ENCODE results near the gene TAB2. TPM values are rescaled to one million over a fixed set of nuclear protein-coding genes. Genes with fewer than 3 reads are reported as not detected.

TAB2 gene
- total RNA-seq, 1 experiment from 2014 or later, result 45.8 TPM

- Histone ChIP-seq H3K27ac (no peak overlapping the region), H3F3A (ENCODE audit: insufficient read depth, low read depth) (peaks cover 2% of the 10 kb centered on the region; the same call in 1 of the 2 replicates), H4K20me1 (ENCODE audit: insufficient read depth) (peaks cover 8% of the 10 kb centered on the region; the same call in 1 of the 2 replicates), H3K4me1 (replicated peaks; ENCODE audit: insufficient read depth) (no peaks in the 10 kb centered on the region), H3K4me2 (no peak overlapping the region), H3K9me2 (ENCODE audit: insufficient read depth) (no peaks in the 10 kb centered on the region), H3K79me2 (ENCODE audit: low read depth) (peaks cover 72% of the 10 kb centered on the region), H2AFZ (no peak overlapping the region), H3K36me3 (ENCODE audit: low read depth) (peaks cover 18% of the 10 kb centered on the region), H3K9me3 (ENCODE audit: insufficient read depth, low read depth) (no peaks in the 10 kb centered on the region), H3K27me3 (ENCODE audit: insufficient read depth, low read depth) (no peaks in the 10 kb centered on the region), H3K4me3 (no peak overlapping the region)
- intact Hi-C loops (cut with micrococcal nuclease; ENCODE audit: unreplicated experiment), result no loop called here
- ChIA-PET CTCF (no interaction called here), POLR2A (ENCODE audit: unreplicated experiment) (no interaction called here)
- DNase-seq, result no peak
- no peak for TF ChIP-seq EZH2 (IDR thresholded peaks at IDR 0.05; ENCODE audit: low read depth)
- TF ChIP-seq, protein P1, sequence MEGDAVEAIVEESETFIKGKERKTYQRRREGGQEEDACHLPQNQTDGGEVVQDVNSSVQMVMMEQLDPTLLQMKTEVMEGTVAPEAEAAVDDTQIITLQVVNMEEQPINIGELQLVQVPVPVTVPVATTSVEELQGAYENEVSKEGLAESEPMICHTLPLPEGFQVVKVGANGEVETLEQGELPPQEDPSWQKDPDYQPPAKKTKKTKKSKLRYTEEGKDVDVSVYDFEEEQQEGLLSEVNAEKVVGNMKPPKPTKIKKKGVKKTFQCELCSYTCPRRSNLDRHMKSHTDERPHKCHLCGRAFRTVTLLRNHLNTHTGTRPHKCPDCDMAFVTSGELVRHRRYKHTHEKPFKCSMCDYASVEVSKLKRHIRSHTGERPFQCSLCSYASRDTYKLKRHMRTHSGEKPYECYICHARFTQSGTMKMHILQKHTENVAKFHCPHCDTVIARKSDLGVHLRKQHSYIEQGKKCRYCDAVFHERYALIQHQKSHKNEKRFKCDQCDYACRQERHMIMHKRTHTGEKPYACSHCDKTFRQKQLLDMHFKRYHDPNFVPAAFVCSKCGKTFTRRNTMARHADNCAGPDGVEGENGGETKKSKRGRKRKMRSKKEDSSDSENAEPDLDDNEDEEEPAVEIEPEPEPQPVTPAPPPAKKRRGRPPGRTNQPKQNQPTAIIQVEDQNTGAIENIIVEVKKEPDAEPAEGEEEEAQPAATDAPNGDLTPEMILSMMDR (conservative IDR thresholded peaks at IDR 0.05), result no peak
- BruUV-seq (replicated peaks), result no TSS peak
These were observed 54.5 kb downstream of the TAB2 start for GRCh38 chr6:149372062-149372461.

DNA sequence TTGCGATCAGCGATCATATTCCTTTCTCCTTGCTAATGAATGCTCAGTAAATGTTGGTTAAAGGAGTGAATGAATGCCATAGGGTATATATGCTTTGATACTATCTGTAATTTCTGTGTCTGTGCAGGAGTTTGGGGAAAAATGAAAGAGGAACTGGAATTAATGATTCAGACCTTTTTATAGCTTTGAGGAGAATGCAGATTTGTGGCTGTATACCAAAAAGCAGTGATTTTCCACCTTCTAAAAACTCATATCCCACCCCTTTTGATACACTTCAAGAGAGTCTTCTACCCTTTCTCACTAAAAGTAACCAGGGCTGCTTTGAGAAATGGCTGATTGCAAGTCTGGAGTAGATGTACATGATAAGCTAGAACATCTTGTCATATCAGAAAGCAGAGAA lies 56.0 kb downstream of the TAB2 start:
- ChIA-PET POLR2A (ENCODE audit: unreplicated experiment) (no interaction called here), CTCF (interaction anchor here (0.6 kb wide), 1 partner anchor 305 kb away, joined by 3 read pairs; no protein-coding TSS in a partner anchor)
- no TSS peak for BruUV-seq (replicated peaks)
- H3K9me3 ChIP-seq (ENCODE audit: insufficient read depth, low read depth), result no peaks in the 10 kb centered on the region
- H3K4me1 ChIP-seq (replicated peaks; ENCODE audit: insufficient read depth), result no peaks in the 10 kb centered on the region
- no peaks in the 10 kb centered on the region for H3F3A ChIP-seq (ENCODE audit: insufficient read depth, low read depth)
- peaks cover 24% of the 10 kb centered on the region for H3K36me3 ChIP-seq (ENCODE audit: low read depth)
- H2AFZ ChIP-seq, result no peak overlapping the region
- H3K4me3 ChIP-seq, result no peak overlapping the region
- no peak overlapping the region for H3K4me2 ChIP-seq
- TF ChIP-seq, protein P1 (conservative IDR thresholded peaks at IDR 0.05), result no peak
- no peaks in the 10 kb centered on the region for H3K9me2 ChIP-seq (ENCODE audit: insufficient read depth)
- H4K20me1 ChIP-seq (ENCODE audit: insufficient read depth), result peaks cover 8% of the 10 kb centered on the region; the same call in 1 of the 2 replicates
- no peak for DNase-seq
- H3K79me2 ChIP-seq (ENCODE audit: low read depth), result peaks cover 57% of the 10 kb centered on the region
- H3K27ac ChIP-seq, result no peak overlapping the region
- H3K27me3 ChIP-seq (ENCODE audit: insufficient read depth, low read depth), result no peaks in the 10 kb centered on the region
- intact Hi-C loops (cut with micrococcal nuclease; ENCODE audit: unreplicated experiment), result no loop called here

DNA sequence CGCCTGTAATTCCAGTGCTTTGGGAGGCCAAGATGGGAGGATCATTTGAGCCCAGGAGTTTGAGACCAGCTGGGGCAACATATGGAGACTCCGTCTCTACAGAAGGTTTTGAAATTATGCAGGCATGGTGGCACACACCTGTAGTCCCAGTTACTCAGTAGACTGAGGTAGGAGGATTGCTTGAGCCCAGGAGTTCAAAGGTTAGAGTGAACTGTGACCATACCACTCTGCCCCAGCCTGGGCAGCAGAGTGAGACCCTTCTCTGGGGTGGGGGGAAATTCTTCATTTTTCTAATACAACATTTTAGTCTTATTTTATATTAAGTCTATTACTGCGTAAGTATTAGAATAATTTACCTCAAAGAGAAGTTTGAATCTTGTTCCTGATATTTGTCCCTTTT lies 62.5 kb downstream of the TAB2 start:
- no peak overlapping the region for H3K27ac ChIP-seq

More for the DNA sequence above, 62.5 kb downstream of the TAB2 start:
- intact Hi-C loops (cut with micrococcal nuclease; ENCODE audit: unreplicated experiment), result no loop called here
- Histone ChIP-seq H3K4me3 (no peak overlapping the region), H3K4me1 (replicated peaks; ENCODE audit: insufficient read depth) (no peaks in the 10 kb centered on the region), H3F3A (ENCODE audit: insufficient read depth, low read depth) (no peaks in the 10 kb centered on the region; the same call in 1 of the 2 replicates), H4K20me1 (ENCODE audit: insufficient read depth) (peaks cover 14% of the 10 kb centered on the region), H3K27me3 (ENCODE audit: insufficient read depth, low read depth) (no peaks in the 10 kb centered on the region), H3K9me3 (ENCODE audit: insufficient read depth, low read depth) (no peaks in the 10 kb centered on the region), H3K9me2 (ENCODE audit: insufficient read depth) (no peaks in the 10 kb centered on the region), H3K36me3 (ENCODE audit: low read depth) (peaks cover 37% of the 10 kb centered on the region), H3K79me2 (ENCODE audit: low read depth) (peaks cover 25% of the 10 kb centered on the region; the same call in 1 of the 2 replicates), H3K4me2 (no peak overlapping the region), H2AFZ (no peak overlapping the region)
- BruUV-seq (replicated peaks), result no TSS peak
- DNase-seq, result no peak
- POLR2A ChIA-PET (ENCODE audit: unreplicated experiment), result no interaction called here
- CTCF ChIA-PET, result no interaction called here
- TF ChIP-seq EZH2 (IDR thresholded peaks at IDR 0.05; ENCODE audit: low read depth), result no peak
- TF ChIP-seq, protein P1 (conservative IDR thresholded peaks at IDR 0.05), result no peak

Measured in PC-9 (cell line).